Sigmoid colon (tissue), 7 donors: Measurements from ENCODE around the gene FAM229B. TPM values are rescaled to one million over a fixed set of nuclear protein-coding genes. Genes with fewer than 3 reads are reported as not detected.
A peak's percentile ranks its signal among the peaks of the same experiment; 100 is the strongest.
"Not testable (repeated sequence)": the region's sequence is repeated elsewhere in the genome, so short reads cannot be mapped to it uniquely, and the experiment has no call there.

Experiments
- DNase-seq: peaks from one replicate; pipeline ENCODE4 v3.0.0-alpha.2; 2019
- H3K27ac ChIP-seq, 4 donors: fragments of 200-600 bp; sonication (generic); one replicate each; pipeline ENCODE4 v1.5.1; 2016 to 2019; ENCODE audit warnings: mild to moderate bottlenecking in 1 of 4
- H3K27me3 ChIP-seq, 3 donors: fragments of 200-600 bp; sonication (generic); one replicate each; pipeline ENCODE4 v1.5.1; 2019; ENCODE audit warnings: mild to moderate bottlenecking in 1 of 3
- H3K36me3 ChIP-seq, 4 donors: fragments of 200-600 bp; sonication (generic); one replicate each; pipeline ENCODE4 v1.5.1; 2016 to 2019
- H3K4me1 ChIP-seq, 4 donors: fragments of 200-600 bp; sonication (generic); one replicate each; pipeline ENCODE4 v1.5.1; 2017 to 2019
- H3K4me3 ChIP-seq, 4 donors: fragments of 200-600 bp; sonication (generic); one replicate each; pipeline ENCODE4 v1.5.1; 2017 to 2019; ENCODE audit warnings: mild to moderate bottlenecking in 2 of 4, moderate library complexity in 1 of 4
- H3K9me3 ChIP-seq, 4 donors: fragments of 200-600 bp in 3 of 4; sonication (generic) in 3 of 4; one replicate each; pipeline versions ENCODE4 v1.5.1 to v1.6.1; 2013 to 2019
- EP300 ChIP-seq, 4 donors: sonication (generic); formaldehyde crosslinking; IDR thresholded peaks; one replicate each; pipeline ENCODE4 v1.6.1; 2017; ENCODE audit warnings: antibody characterized with exemption in 4 of 4
- POLR2A ChIP-seq, 2 donors: fragments of 450-650 bp; IDR thresholded peaks; one replicate each; pipeline ENCODE4 v1.6.1; 2016; ENCODE audit warnings: antibody characterized with exemption in 2 of 2, mild to moderate bottlenecking in 2 of 2, moderate library complexity in 2 of 2
- POLR2AphosphoS5 ChIP-seq, 4 donors: sonication (generic); formaldehyde crosslinking; IDR thresholded peaks; one replicate each; pipeline ENCODE4 v1.6.1; 2017; ENCODE audit warnings: antibody characterized with exemption in 4 of 4
- WGBS, 2 donors: extraction: QIAGEN DNeasy Blood & Tissue Kit; methylation state at CpG; one replicate each; pipeline ENCODE4 v1.1.7; 2013; 5-methylcytosine and 5-hydroxymethylcytosine counted together
- intact Hi-C: fragments of 100-400 bp; cut with DNase I; formaldehyde crosslinking; loops from one replicate; pipeline ENCODE4 v1.15.1; 2023
- polyA plus RNA-seq, 3 donors: library from polyadenylated mRNA; stranded (reverse); fragments of 200-250 nt; gene quantifications; one replicate each; pipeline ENCODE4 v1.2.3, GENCODE V29; 2013
- total RNA-seq, 4 donors: library from RNA; depleted of rRNA; stranded (reverse); fragments of >200 nt; gene quantifications; one replicate each; pipeline ENCODE4 v1.1.0, GENCODE V29; 2016
- TF ChIP-seq, protein P1 (sequence below), 4 experiments: fragments of 450-650 bp in 3 of 4; fragments of 200-600 bp in 1 of 4; IDR thresholded peaks; one replicate each; pipeline ENCODE4 v1.5.1; 2016 to 2019; ENCODE audit warnings: antibody characterized with exemption in 4 of 4, mild to moderate bottlenecking in 3 of 4, moderate library complexity in 2 of 4
- donor health status: healthy with polysubstance abuse.
- donor health status: Bipolar disorder and iron deficiency.
- donor health status: healthy.

The FAM229B gene
- total and polyA plus RNA-seq, 7 donors: 0.46 to 22.2 (median 11.4) TPM

DNA sequence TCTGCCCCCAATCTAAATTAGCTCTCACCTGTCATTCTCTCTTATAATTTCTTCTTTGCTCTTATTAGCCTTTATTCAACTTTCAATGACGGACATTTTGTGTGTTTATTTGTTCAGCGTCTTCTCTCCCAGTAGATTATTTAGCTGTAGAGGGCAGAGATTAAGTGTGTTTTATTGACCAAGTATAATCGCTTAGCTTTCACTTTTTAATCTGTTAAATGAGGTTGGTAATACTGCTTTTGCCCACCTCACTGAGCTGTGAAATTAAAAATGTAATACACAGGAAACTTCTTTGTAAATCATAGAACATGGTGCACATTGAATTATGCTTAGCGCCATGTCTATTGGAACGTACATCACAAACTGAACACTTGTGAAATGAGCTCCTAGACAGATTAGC, 37.0 kb upstream of the FAM229B start:
- Histone ChIP-seq H3K9me3 (no peaks in the 10 kb centered on the region), H3K4me3 (no peak overlapping the region), H3K4me1 (peaks cover 0 to 5% (median 2%) of the 10 kb centered on the region in 4 donors), H3K27me3 (no peaks in the 10 kb centered on the region), H3K27ac (no peak overlapping the region), H3K36me3 (no peaks in the 10 kb centered on the region)
- intact Hi-C loops: no loop called here
- TF ChIP-seq POLR2A (IDR thresholded peaks at IDR 0.05): no peak
- no peak for TF ChIP-seq POLR2AphosphoS5 (IDR thresholded peaks at IDR 0.05)
- TF ChIP-seq, protein P1, sequence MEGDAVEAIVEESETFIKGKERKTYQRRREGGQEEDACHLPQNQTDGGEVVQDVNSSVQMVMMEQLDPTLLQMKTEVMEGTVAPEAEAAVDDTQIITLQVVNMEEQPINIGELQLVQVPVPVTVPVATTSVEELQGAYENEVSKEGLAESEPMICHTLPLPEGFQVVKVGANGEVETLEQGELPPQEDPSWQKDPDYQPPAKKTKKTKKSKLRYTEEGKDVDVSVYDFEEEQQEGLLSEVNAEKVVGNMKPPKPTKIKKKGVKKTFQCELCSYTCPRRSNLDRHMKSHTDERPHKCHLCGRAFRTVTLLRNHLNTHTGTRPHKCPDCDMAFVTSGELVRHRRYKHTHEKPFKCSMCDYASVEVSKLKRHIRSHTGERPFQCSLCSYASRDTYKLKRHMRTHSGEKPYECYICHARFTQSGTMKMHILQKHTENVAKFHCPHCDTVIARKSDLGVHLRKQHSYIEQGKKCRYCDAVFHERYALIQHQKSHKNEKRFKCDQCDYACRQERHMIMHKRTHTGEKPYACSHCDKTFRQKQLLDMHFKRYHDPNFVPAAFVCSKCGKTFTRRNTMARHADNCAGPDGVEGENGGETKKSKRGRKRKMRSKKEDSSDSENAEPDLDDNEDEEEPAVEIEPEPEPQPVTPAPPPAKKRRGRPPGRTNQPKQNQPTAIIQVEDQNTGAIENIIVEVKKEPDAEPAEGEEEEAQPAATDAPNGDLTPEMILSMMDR (IDR thresholded peaks at IDR 0.05): no peak
- TF ChIP-seq EP300 (IDR thresholded peaks at IDR 0.05): no peak
- WGBS, 2 donors: 85 to 90% methylated on average over 5 of the region's 5 CpGs
- no peak for DNase-seq

DNA sequence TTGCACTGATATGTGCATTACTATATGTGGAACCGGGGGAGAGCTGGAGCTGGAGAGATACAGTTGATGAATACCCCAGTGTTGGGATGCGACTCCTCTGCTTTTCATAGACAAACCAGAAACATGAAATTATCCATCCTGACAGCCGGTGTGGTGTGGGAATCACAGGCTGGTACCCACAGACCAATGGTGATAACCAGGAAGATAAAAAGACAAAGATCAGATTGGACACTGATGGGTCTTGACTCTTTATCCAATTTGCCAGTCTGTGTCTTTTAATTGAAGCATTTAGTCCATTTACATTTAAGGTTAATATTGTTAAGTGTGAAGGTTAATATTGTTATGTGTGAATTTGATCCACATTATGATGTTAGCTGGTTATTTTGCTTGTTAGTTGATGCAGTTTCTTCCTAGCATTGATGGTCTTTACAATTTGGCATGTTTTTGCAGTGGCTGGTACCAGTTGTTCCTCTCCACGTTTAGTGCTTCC, 36.1 kb upstream of the FAM229B start:
- H3K27ac ChIP-seq, H3K9me3 ChIP-seq, intact Hi-C loops, H3K36me3 ChIP-seq, DNase-seq, H3K4me3 ChIP-seq, H3K4me1 ChIP-seq, H3K27me3 ChIP-seq: not testable (repeated sequence)
- 85 to 87% methylated on average over 4 of the region's 4 CpGs for WGBS, 2 donors

DNA sequence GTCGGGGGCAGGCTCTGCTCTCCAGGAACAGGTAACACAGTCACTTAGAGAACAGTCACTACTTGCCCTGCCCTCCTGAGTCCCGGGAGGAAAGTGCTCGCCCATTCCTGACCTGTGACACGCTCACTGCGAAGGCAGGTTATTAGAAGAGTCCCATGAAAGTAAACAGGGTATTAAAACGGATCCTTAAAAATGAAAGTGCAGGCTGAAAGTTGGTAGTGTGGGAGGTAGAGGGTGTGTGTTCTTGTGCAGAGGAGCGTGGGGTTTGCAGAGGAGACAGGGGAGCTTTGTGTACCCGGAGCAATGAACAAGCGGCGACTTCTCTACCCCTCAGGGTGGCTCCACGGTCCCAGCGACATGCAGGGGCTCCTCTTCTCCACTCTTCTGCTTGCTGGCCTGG, 33.4 kb upstream of the FAM229B start, which contains the start of gene CCN6:
Gene CCN6, plus strand, starts transcription at position 104 of the 400 bp plus-strand sequence. Its CDS starts 254 bp downstream, at position 358.
- Histone ChIP-seq H3K4me1 (no peaks in the 10 kb centered on the region), H3K27me3 (no peaks in the 10 kb centered on the region), H3K4me3 (no peak within 1 kb of the TSS), H3K27ac (peak within 1 kb of the TSS in 2 of 4 donors; percentile 14 to 27), H3K36me3 (no peaks in the 10 kb centered on the region), H3K9me3 (no peaks in the 10 kb centered on the region)
- intact Hi-C loops: no loop called here
- 54 to 80% methylated on average over 12 of the region's 12 CpGs for WGBS, 2 donors
- TF ChIP-seq, protein P1 (IDR thresholded peaks at IDR 0.05): no peak
- TF ChIP-seq POLR2A (IDR thresholded peaks at IDR 0.05): no peak
- TF ChIP-seq POLR2AphosphoS5 (IDR thresholded peaks at IDR 0.05): no peak
- no peak for TF ChIP-seq EP300 (IDR thresholded peaks at IDR 0.05)
- DNase-seq: no peak

DNA sequence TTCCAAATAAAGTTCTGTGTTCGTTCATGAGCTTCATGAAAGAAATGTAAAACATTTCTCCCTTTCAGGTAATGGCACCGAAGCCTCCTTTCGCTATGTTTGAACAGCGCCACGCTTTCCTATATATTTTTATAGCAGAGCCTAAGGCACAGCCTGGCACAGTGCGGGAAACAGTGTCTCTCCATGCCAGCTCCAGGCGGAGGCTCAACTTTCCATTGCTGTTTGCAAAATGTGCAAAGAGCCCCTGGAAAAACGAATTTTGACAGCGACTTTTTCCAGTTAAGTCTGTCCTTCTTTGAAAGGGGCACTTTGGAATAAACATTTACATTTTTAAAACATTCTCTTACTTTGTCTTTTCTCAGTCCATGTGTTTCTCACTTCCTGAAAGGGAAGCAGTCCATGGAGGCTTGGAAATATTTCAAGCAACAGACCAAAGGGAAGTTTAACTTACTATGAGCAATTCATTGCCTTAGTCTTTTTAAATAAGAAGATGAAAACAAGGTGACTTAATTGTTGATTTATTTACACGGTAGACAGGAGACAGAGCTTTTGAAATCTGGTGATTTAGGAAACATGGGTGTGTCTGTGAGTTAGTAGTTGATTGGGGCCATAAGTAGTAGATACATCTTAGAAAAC, 32.7 kb upstream of the FAM229B start:
- TF ChIP-seq POLR2A (IDR thresholded peaks at IDR 0.05): no peak
- no peak for TF ChIP-seq EP300 (IDR thresholded peaks at IDR 0.05)
- TF ChIP-seq POLR2AphosphoS5 (IDR thresholded peaks at IDR 0.05): no peak
- TF ChIP-seq, protein P1 (IDR thresholded peaks at IDR 0.05): no peak
- no peak for DNase-seq
- 79 to 83% methylated on average over 10 of the region's 10 CpGs for WGBS, 2 donors
- Histone ChIP-seq H3K4me1 (no peaks in the 10 kb centered on the region), H3K4me3 (no peak overlapping the region), H3K9me3 (no peaks in the 10 kb centered on the region), H3K27ac (peak overlapping the region in 2 of 4 donors; percentile 14 to 27), H3K27me3 (no peaks in the 10 kb centered on the region), H3K36me3 (no peaks in the 10 kb centered on the region)
- intact Hi-C loops: no loop called here

DNA sequence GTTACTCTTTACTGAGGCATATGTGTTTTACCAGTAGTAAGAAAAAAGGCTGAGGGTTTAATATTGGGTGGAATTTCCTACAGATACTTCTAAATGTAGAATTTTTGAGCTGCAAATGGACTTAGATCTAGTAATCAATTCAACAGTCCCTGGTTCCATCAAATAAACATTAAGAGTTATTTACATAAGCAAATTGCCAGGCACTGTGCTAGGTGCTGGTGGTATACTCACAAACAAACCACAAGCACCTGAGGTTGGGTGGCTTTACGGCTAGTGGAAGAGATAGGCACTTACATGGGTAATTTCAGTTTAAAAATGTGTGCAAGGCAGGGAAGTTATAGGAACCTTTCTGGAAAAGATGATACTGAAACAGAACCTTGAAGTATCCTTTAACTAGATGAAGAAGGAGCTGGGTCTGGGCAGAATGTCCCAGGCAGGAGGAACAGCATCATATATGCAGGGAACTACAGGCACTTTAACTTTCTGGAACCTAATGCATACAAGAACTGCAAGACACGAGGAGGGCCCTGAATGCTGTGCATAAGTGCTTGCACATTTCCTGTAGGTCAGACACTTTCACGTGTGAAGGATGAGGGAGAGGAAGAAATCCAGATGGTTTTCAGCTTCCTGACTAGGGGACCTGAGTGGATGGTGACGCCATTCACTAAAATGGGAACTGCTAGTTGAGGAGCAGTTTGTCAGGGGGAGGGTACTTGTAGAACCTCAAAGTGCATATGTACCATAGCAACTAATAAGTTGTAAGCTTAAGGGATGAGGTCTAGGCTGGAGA, 29.0 kb upstream of the FAM229B start:
- Histone ChIP-seq H3K4me3 (no peak overlapping the region), H3K27me3 (no peaks in the 10 kb centered on the region), H3K4me1 (no peaks in the 10 kb centered on the region), H3K27ac (no peak overlapping the region), H3K9me3 (no peaks in the 10 kb centered on the region), H3K36me3 (no peaks in the 10 kb centered on the region)
- no peak for DNase-seq
- 60 to 75% methylated on average over 4 of the region's 4 CpGs for WGBS, 2 donors
- TF ChIP-seq POLR2AphosphoS5 (IDR thresholded peaks at IDR 0.05) (no peak), POLR2A (IDR thresholded peaks at IDR 0.05) (no peak), EP300 (IDR thresholded peaks at IDR 0.05) (no peak)
- TF ChIP-seq, protein P1 (IDR thresholded peaks at IDR 0.05): no peak
- intact Hi-C loops: no loop called here
